Cardiac septum (tissue), 1 donor: ENCODE results near the gene KLF6. TPM values are rescaled to one million over a fixed set of nuclear protein-coding genes. Genes with fewer than 3 reads are reported as not detected.

Source experiments
- DNase-seq: peaks from one replicate; pipeline ENCODE4 v3.0.0-alpha.2; 2020; ENCODE audit warnings: low spot score
- intact Hi-C: fragments of 100-400 bp; cut with DNase I; formaldehyde crosslinking; loops from one replicate; pipeline ENCODE4 v1.14.0; 2022
- long read RNA-seq: library from polyadenylated mRNA; unstranded; transcript quantifications from one replicate; pipeline ENCODE4 v2.0.0, GENCODE V29; 2021
- total RNA-seq: library from RNA; stranded (reverse); fragmentation: NEBNext Ultra II Directional; extraction: Animal tissue kit (Norgen Biotek cat#: 25700); gene quantifications from one replicate; pipeline ENCODE4 v1.2.1, GENCODE V29; 2021
- donor health status: DM: no; HTN: no; CAD: no.

Gene KLF6
- total RNA-seq = 83.1 TPM
- long read RNA-seq, full-length matches to known transcripts = 110 of 150 reads
- long read RNA-seq, partial matches to known transcripts = 11 of 150 reads
- long read RNA-seq, other reads (novel, unspliced or antisense) = 29 of 150 reads

- peak; percentile 83 for DNase-seq
- intact Hi-C loops = loop anchor here (1.0 to 10.0 kb wide), 7 partner anchors 128 to 878 kb away; no protein-coding TSS in a partner anchor
These were observed at the start of gene KLF6 for GRCh38 chr10:3784510-3785250. TSS of gene KLF6 (minus strand) at chr10:3785209. CDS start at chr10:3785014, 195 bp downstream.

GRCh38 chr10:3834404-3834803 is 49.4 kb upstream of the KLF6 start:
- DNase-seq = no peak
- intact Hi-C loops = no loop called here

GRCh38 chr10:3833046-3833445 is 48.0 kb upstream of the KLF6 start:
- intact Hi-C loops = no loop called here
- DNase-seq = no peak

- intact Hi-C loops = no loop called here
- DNase-seq = no peak
These were observed 47.2 kb upstream of the KLF6 start for GRCh38 chr10:3832022-3832786.

GRCh38 chr10:3831608-3832007 is 46.6 kb upstream of the KLF6 start:
- DNase-seq = no peak
- intact Hi-C loops = no loop called here

- DNase-seq = no peak
- intact Hi-C loops = no loop called here
These were observed 45.9 kb upstream of the KLF6 start for GRCh38 chr10:3830946-3831345.

- intact Hi-C loops = no loop called here
- no peak for DNase-seq
These were observed 44.4 kb upstream of the KLF6 start for GRCh38 chr10:3829156-3830050.

GRCh38 chr10:3828404-3829155 is 43.6 kb upstream of the KLF6 start:
- intact Hi-C loops = no loop called here
- DNase-seq = no peak

GRCh38 chr10:3827768-3828403 is 42.9 kb upstream of the KLF6 start:
- intact Hi-C loops = no loop called here
- no peak for DNase-seq

- intact Hi-C loops = no loop called here
These were observed 42.3 kb upstream of the KLF6 start for GRCh38 chr10:3827266-3827665.

GRCh38 chr10:3825862-3826351 is 40.9 kb upstream of the KLF6 start:
- intact Hi-C loops = no loop called here
- DNase-seq = no peak

More at GRCh38 chr10:3827266-3827665, 42.3 kb upstream of the KLF6 start:
- no peak for DNase-seq

- DNase-seq = no peak
- intact Hi-C loops = no loop called here
These were observed 40.2 kb upstream of the KLF6 start for GRCh38 chr10:3825244-3825643.

GRCh38 chr10:3822541-3823330 is 37.7 kb upstream of the KLF6 start:
- intact Hi-C loops = no loop called here
- no peak for DNase-seq

GRCh38 chr10:3820255-3820654 is 35.2 kb upstream of the KLF6 start:
- intact Hi-C loops = no loop called here
- no peak for DNase-seq

- no peak for DNase-seq
- intact Hi-C loops = no loop called here
These were observed 32.0 kb upstream of the KLF6 start for GRCh38 chr10:3816995-3817394.

GRCh38 chr10:3814838-3815220 is 29.8 kb upstream of the KLF6 start:
- DNase-seq = no peak
- intact Hi-C loops = no loop called here

- no peak for DNase-seq
- intact Hi-C loops = no loop called here
These were observed 29.2 kb upstream of the KLF6 start for GRCh38 chr10:3813986-3814837.
